CD8-positive, alpha-beta memory T cell (primary cell): ENCODE measurements around the gene HOXB3. TPM values are rescaled to one million over a fixed set of nuclear protein-coding genes. Genes with fewer than 3 reads are reported as not detected.

Experiments used
- CTCF ChIA-PET: fragments of 350-600 bp; sonication (Branson Sonifier 250); formaldehyde crosslinking; loops from one replicate; lab custom pipeline; 2021; ENCODE audit warnings: antibody characterized with exemption; lab: Charles Lee
- POLR2A ChIA-PET: fragments of 350-600 bp; sonication (Branson Sonifier 250); formaldehyde crosslinking; loops from one replicate; lab custom pipeline; 2021; ENCODE audit warnings: antibody characterized with exemption; lab: Charles Lee
- DNase-seq, 5 donors: peaks; one replicate each; pipeline versions ENCODE4 v3.0.0 to v3.0.0-alpha.2; 2020 to 2022; ENCODE audit warnings: mixed read lengths in 1 of 5
- H3K27ac ChIP-seq: one replicate; pipeline ENCODE4 v1.7.0; 2013; ENCODE audit warnings: low read depth, mild to moderate bottlenecking, low read length, moderate library complexity
- H3K27me3 ChIP-seq: 2 replicates; pipeline ENCODE4 v1.7.0; 2013; ENCODE audit warnings: low read length, mild to moderate bottlenecking; ENCODE audit not compliant: insufficient read depth, poor library complexity, severe bottlenecking
- H3K36me3 ChIP-seq: 2 replicates; pipeline ENCODE4 v1.7.0; 2013; ENCODE audit warnings: mild to moderate bottlenecking, low read length, moderate library complexity; ENCODE audit not compliant: insufficient read depth
- H3K4me1 ChIP-seq: 2 replicates; pipeline ENCODE4 v1.7.0; 2013; ENCODE audit warnings: mild to moderate bottlenecking, low read length, moderate library complexity; ENCODE audit not compliant: insufficient read depth
- H3K4me3 ChIP-seq: 2 replicates; pipeline ENCODE4 v1.7.0; 2013; ENCODE audit warnings: mild to moderate bottlenecking, low read length
- H3K9me3 ChIP-seq: 2 replicates; pipeline ENCODE4 v1.7.0; 2013; ENCODE audit warnings: mild to moderate bottlenecking, low read length
- H3K27ac Mint-ChIP-seq, 8 donors: one replicate each; pipeline ENCODE4 v1.8.0; 2020 to 2021; ENCODE audit warnings: mixed read lengths in 8 of 8, mild to moderate bottlenecking in 6 of 8, inconsistent platforms in 3 of 8, moderate library complexity in 3 of 8
- H3K27me3 Mint-ChIP-seq, 2 donors: one replicate each; pipeline ENCODE4 v1.8.0; 2020 to 2021; ENCODE audit warnings: mixed read lengths in 2 of 2, mild to moderate bottlenecking in 1 of 2, moderate library complexity in 1 of 2
- H3K36me3 Mint-ChIP-seq, 3 donors: one replicate each; pipeline ENCODE4 v1.8.0; 2020 to 2021; ENCODE audit warnings: mixed read lengths in 3 of 3, inconsistent platforms in 1 of 3, mild to moderate bottlenecking in 1 of 3
- H3K4me1 Mint-ChIP-seq, 3 donors: one replicate each; pipeline ENCODE4 v1.8.0; 2020 to 2021; ENCODE audit warnings: mixed read lengths in 3 of 3, inconsistent platforms in 1 of 3, mild to moderate bottlenecking in 1 of 3
- H3K4me3 Mint-ChIP-seq, 7 donors: one replicate each; pipeline ENCODE4 v1.8.0; 2020 to 2021; ENCODE audit warnings: mixed read lengths in 7 of 7, mild to moderate bottlenecking in 6 of 7, moderate library complexity in 4 of 7, inconsistent platforms in 2 of 7
- H3K9me3 Mint-ChIP-seq, 5 donors: one replicate each; pipeline ENCODE4 v1.8.0; 2020 to 2022; ENCODE audit warnings: mixed read lengths in 5 of 5, mild to moderate bottlenecking in 3 of 5, moderate library complexity in 2 of 5, inconsistent platforms in 1 of 5
- polyA plus RNA-seq: library from polyadenylated mRNA; unstranded; fragments of 300-500 nt; fragmentation: Illumina TruSeq; gene quantifications from one replicate; pipeline ENCODE4 v1.2.3, GENCODE V29; 2021
- total RNA-seq, 2 experiments: library from RNA; stranded (reverse); gene quantifications; one replicate each; pipeline ENCODE4 v1.2.3, GENCODE V29; 2021

HOXB3 gene
- total and polyA plus RNA-seq, 3 experiments from 2014 or later: 0.10 to 3.5 (median 3.0) TPM

DNA sequence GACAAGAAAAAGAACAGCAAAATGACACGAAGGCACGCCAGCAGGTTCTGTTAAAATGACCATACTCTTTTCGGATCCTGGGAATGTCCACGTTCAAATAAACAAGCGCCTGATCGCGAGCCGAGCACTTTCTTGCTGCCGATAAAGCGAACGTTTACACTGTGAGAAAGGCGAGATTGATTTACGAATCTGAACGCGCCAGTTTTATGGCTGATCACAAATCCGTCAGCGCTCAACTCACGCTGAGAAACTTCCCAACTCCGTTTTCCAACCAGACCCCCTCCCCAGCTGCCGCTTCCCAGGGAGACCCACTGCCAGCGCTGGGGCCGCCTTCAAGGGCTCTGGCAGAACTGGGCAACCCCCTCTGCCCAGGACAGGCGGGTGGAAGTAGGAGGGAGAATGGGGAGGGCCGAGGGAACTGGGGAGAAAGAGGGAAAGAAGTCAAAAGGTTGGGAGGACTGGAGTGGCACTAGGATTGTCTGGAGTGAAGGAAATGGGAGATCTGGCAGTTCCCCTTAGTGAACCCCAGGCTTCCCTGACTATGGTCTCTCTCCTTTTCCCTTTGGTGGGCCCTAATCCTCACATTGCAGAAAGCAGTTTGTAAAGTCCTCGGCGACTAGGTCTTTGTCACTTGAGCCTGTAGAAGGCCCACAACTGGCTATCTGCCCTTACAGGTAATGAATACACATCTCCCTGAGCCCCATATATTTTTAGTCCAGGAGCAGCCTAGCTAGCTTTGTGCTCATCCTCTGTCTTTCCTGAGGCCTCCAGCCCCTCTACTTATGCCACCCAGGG, 18.8 kb downstream of the HOXB3 start:
- Histone ChIP-seq H3K27ac (no peak overlapping the region), H3K4me1 (no peaks in the 10 kb centered on the region), H3K4me3 (no peak overlapping the region), H3K36me3 (no peaks in the 10 kb centered on the region), H3K27me3 (no peaks in the 10 kb centered on the region), H3K9me3 (no peaks in the 10 kb centered on the region)
- peaks cover 0 to 12% (median 4%) of the 10 kb centered on the region in 3 donors for H3K36me3 Mint-ChIP-seq
- no peaks in the 10 kb centered on the region for H3K9me3 Mint-ChIP-seq
- peak in 1 of 5 donors; percentile 17 for DNase-seq
- H3K27ac Mint-ChIP-seq: no peak overlapping the region
- CTCF ChIA-PET: no interaction called here
- H3K4me3 Mint-ChIP-seq: no peak overlapping the region
- POLR2A ChIA-PET: no interaction called here
- peaks cover 0 to 8% (median 3%) of the 10 kb centered on the region in 3 donors for H3K4me1 Mint-ChIP-seq
- H3K27me3 Mint-ChIP-seq: peaks cover 0 to 7% of the 10 kb centered on the region in 2 donors

GRCh38 chr17:48570325-48571023, 19.6 kb downstream of the HOXB3 start:
- H3K27ac ChIP-seq: no peak overlapping the region
- Mint-ChIP-seq H3K27me3 (peaks cover 0 to 7% of the 10 kb centered on the region in 2 donors), H3K4me1 (peaks cover 0 to 3% (median 3%) of the 10 kb centered on the region in 3 donors), H3K9me3 (no peaks in the 10 kb centered on the region), H3K27ac (no peak overlapping the region), H3K4me3 (no peak overlapping the region), H3K36me3 (peaks cover 0 to 10% (median 4%) of the 10 kb centered on the region in 3 donors)
- H3K27me3 ChIP-seq: no peaks in the 10 kb centered on the region
- DNase-seq: peak in 1 of 5 donors; percentile 23
- no peaks in the 10 kb centered on the region for H3K9me3 ChIP-seq
- ChIA-PET POLR2A (no interaction called here), CTCF (no interaction called here)
- H3K4me1 ChIP-seq: no peaks in the 10 kb centered on the region
- no peak overlapping the region for H3K4me3 ChIP-seq
- H3K36me3 ChIP-seq: no peaks in the 10 kb centered on the region

DNA sequence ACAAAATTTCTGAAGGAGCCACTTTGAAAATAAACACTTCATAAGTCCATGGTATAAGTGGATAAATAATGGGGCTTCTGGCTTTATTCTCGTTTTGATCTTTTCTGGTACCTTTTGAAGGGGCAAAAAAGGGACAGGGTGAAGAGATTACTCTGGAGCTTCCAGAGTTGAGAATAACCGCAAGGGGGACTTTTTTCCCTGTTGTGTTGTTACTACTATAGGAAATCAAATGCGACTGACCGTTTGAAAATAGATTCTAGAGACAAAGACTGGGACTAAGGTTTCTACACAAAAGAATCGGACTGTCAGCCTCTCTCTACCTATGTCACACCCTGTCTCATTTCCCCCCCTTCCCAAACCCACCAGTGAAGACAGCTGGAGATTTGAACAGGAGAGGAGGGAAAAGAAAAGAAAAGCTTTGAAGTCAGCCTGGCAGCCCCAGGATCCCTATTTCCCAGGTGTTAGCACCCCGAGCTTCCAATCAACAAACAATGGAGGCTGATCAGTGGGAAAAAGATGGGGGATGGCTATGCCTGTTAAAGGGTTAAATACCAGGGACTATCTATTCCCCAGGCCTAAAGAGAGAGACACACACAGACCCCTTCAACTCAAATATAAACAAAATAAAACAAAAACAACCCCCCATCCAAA, 20.2 kb downstream of the HOXB3 start:
- peaks cover 0 to 10% (median 4%) of the 10 kb centered on the region in 3 donors for H3K36me3 Mint-ChIP-seq
- H3K36me3 ChIP-seq: no peaks in the 10 kb centered on the region
- H3K27ac ChIP-seq: no peak overlapping the region
- no peak overlapping the region for H3K4me3 Mint-ChIP-seq
- H3K27me3 ChIP-seq: no peaks in the 10 kb centered on the region
- ChIA-PET CTCF (no interaction called here), POLR2A (no interaction called here)
- no peaks in the 10 kb centered on the region for H3K4me1 ChIP-seq
- no peak overlapping the region for H3K4me3 ChIP-seq
- H3K27ac Mint-ChIP-seq: no peak overlapping the region
- no peak for DNase-seq
- no peaks in the 10 kb centered on the region for H3K9me3 Mint-ChIP-seq
- H3K4me1 Mint-ChIP-seq: peaks cover 0 to 3% (median 3%) of the 10 kb centered on the region in 3 donors
- peaks cover 0 to 8% of the 10 kb centered on the region in 2 donors for H3K27me3 Mint-ChIP-seq
- no peaks in the 10 kb centered on the region for H3K9me3 ChIP-seq

- POLR2A ChIA-PET: no interaction called here
- no peaks in the 10 kb centered on the region for H3K9me3 ChIP-seq
- CTCF ChIA-PET: no interaction called here
- H3K27ac Mint-ChIP-seq: no peak overlapping the region
- no peaks in the 10 kb centered on the region for H3K36me3 ChIP-seq
- H3K36me3 Mint-ChIP-seq: peaks cover 0 to 10% (median 4%) of the 10 kb centered on the region in 3 donors
- H3K4me1 ChIP-seq: no peaks in the 10 kb centered on the region
- no peak for DNase-seq
- no peak overlapping the region for H3K4me3 Mint-ChIP-seq
- no peak overlapping the region for H3K27ac ChIP-seq
- H3K9me3 Mint-ChIP-seq: no peaks in the 10 kb centered on the region
- peaks cover 0 to 11% of the 10 kb centered on the region in 2 donors for H3K27me3 Mint-ChIP-seq
- no peak overlapping the region for H3K4me3 ChIP-seq
- H3K27me3 ChIP-seq: no peaks in the 10 kb centered on the region
- peaks cover 0 to 3% (median 3%) of the 10 kb centered on the region in 3 donors for H3K4me1 Mint-ChIP-seq
These were observed 20.8 kb downstream of the HOXB3 start for GRCh38 chr17:48569240-48569582.

DNA sequence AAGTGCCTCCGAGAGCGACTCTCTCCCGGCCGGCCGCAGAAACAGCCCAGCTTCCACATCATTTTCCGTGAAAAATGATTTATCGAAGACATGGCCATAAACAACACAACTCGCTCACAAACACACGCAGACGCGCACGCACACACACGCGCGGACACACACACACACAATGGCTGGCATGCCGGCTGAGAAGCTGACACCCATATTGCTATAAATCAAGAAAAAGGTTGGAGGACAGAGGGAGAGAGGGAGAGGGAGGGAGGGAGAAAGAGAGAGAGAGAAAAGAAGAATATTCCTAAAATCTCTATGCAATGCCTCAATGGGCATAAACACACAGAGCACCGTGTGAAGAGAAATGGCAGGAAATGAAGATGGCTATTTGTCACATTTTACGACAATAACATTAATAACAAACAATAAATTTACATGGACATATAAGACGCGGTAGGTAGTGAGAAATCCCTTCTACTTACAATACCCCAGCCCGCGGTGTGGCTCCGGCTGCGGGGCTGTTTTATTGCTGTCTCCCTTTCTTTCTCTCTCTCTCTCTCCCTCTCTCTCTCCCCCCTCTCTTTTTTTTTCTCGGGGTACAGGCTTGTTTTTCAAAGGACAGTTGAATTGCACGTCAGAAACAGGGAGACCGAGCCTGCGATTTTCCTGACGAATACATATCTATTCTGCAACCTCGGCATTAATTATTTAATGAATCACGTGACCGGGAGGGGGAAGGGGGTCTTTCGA, 21.4 kb downstream of the HOXB3 start:
- peak in 1 of 5 donors; percentile 8 for DNase-seq
- peaks cover 0 to 10% (median 4%) of the 10 kb centered on the region in 3 donors for H3K36me3 Mint-ChIP-seq
- no peaks in the 10 kb centered on the region for H3K9me3 Mint-ChIP-seq
- no peaks in the 10 kb centered on the region for H3K4me1 ChIP-seq
- POLR2A ChIA-PET: no interaction called here
- CTCF ChIA-PET: interaction anchor here (1.1 to 2.0 kb wide), 3 partner anchors 11 to 217 kb away, joined by 4 read pairs; no protein-coding TSS in a partner anchor
- peaks cover 0 to 3% (median 3%) of the 10 kb centered on the region in 3 donors for H3K4me1 Mint-ChIP-seq
- H3K27me3 Mint-ChIP-seq: peaks cover 0 to 10% of the 10 kb centered on the region in 2 donors
- H3K27ac Mint-ChIP-seq: peak overlapping the region in 1 of 8 donors; percentile 33
- H3K4me3 Mint-ChIP-seq: no peak overlapping the region
- no peak overlapping the region for H3K4me3 ChIP-seq
- H3K36me3 ChIP-seq: no peaks in the 10 kb centered on the region
- H3K27me3 ChIP-seq: no peaks in the 10 kb centered on the region
- no peak overlapping the region for H3K27ac ChIP-seq
- no peaks in the 10 kb centered on the region for H3K9me3 ChIP-seq

- Mint-ChIP-seq H3K4me3 (no peak overlapping the region), H3K27me3 (peaks cover 0 to 10% of the 10 kb centered on the region in 2 donors), H3K4me1 (peaks cover 0 to 3% (median 0%) of the 10 kb centered on the region in 3 donors), H3K9me3 (no peaks in the 10 kb centered on the region), H3K36me3 (peaks cover 0 to 9% (median 4%) of the 10 kb centered on the region in 3 donors), H3K27ac (peak overlapping the region in 1 of 8 donors; percentile 3)
- H3K9me3 ChIP-seq: no peaks in the 10 kb centered on the region
- H3K27me3 ChIP-seq: no peaks in the 10 kb centered on the region
- H3K27ac ChIP-seq: no peak overlapping the region
- no peaks in the 10 kb centered on the region for H3K36me3 ChIP-seq
- H3K4me3 ChIP-seq: no peak overlapping the region
- no peaks in the 10 kb centered on the region for H3K4me1 ChIP-seq
- ChIA-PET POLR2A (no interaction called here), CTCF (interaction anchor here (1.1 to 2.0 kb wide), 4 partner anchors 10 to 216 kb away, joined by 3 to 4 read pairs (median 4); no protein-coding TSS in a partner anchor)
- no peak for DNase-seq
These were observed 22.2 kb downstream of the HOXB3 start for GRCh38 chr17:48567646-48568354.

DNA sequence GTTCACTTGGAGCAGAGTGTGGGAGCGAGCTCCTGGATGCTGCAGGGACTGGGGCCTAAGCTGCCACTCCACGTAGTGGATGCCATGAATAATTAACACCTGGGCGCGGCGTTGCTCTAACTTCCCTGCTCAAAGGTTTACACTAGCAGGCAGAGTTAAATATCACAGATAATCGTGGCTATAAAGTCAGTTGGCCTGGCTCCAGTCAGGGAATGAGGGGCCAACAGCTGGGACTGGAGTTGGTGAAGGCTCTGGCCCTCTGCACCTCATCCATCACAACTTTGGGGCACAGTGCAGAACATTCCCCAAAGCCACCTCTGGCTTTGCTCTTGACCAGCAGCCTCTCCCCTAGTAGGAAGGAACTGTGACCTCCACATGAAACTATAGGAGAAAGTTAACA, 22.8 kb downstream of the HOXB3 start:
- peaks cover 0 to 10% of the 10 kb centered on the region in 2 donors for H3K27me3 Mint-ChIP-seq
- no peaks in the 10 kb centered on the region for H3K4me1 ChIP-seq
- H3K4me3 ChIP-seq: no peak overlapping the region
- no peaks in the 10 kb centered on the region for H3K9me3 ChIP-seq
- CTCF ChIA-PET: interaction anchor here (1.1 to 2.0 kb wide), 3 partner anchors 9 to 75 kb away, joined by 3 to 4 read pairs (median 4); no protein-coding TSS in a partner anchor
- no peak overlapping the region for H3K4me3 Mint-ChIP-seq
- H3K36me3 ChIP-seq: no peaks in the 10 kb centered on the region
- H3K27me3 ChIP-seq: no peaks in the 10 kb centered on the region
- POLR2A ChIA-PET: no interaction called here
- H3K27ac ChIP-seq: no peak overlapping the region
- DNase-seq: peak in 1 of 5 donors; percentile 33
- peaks cover 0 to 9% (median 4%) of the 10 kb centered on the region in 3 donors for H3K36me3 Mint-ChIP-seq
- H3K9me3 Mint-ChIP-seq: no peaks in the 10 kb centered on the region
- H3K4me1 Mint-ChIP-seq: peaks cover 0 to 4% (median 4%) of the 10 kb centered on the region in 3 donors
- H3K27ac Mint-ChIP-seq: no peak overlapping the region
